Naive B cell (primary cell): ENCODE data around the gene SPC24. TPM values are rescaled to one million over a fixed set of nuclear protein-coding genes. Genes with fewer than 3 reads are reported as not detected.
A peak's percentile ranks its signal among the peaks of the same experiment; 100 is the strongest.

Experiments used
- ATAC-seq, 2 donors: fragments of 150-1000 bp; cut with Tn5 transposase; 2 replicates each; pipeline ENCODE4 v1.10.0; 2021; ENCODE audit warnings: low read depth in 2 of 2, mild to moderate bottlenecking in 2 of 2, moderate library complexity in 2 of 2
- DNase-seq: peaks from one replicate; pipeline ENCODE4 v3.0.0; 2022
- H3K27ac Mint-ChIP-seq, 6 donors: one replicate each; pipeline ENCODE4 v1.8.0; 2020 to 2022; ENCODE audit warnings: mild to moderate bottlenecking in 6 of 6, mixed read lengths in 6 of 6, moderate library complexity in 5 of 6, inconsistent platforms in 2 of 6
- H3K27me3 Mint-ChIP-seq, 3 donors: one replicate each; pipeline ENCODE4 v1.8.0; 2021 to 2022; ENCODE audit warnings: mixed read lengths in 3 of 3, mild to moderate bottlenecking in 1 of 3
- H3K36me3 Mint-ChIP-seq, 2 donors: one replicate each; pipeline ENCODE4 v1.8.0; 2020 to 2022; ENCODE audit warnings: mixed read lengths in 2 of 2, inconsistent platforms in 1 of 2, mild to moderate bottlenecking in 1 of 2
- H3K4me1 Mint-ChIP-seq, 3 donors: one replicate each; pipeline ENCODE4 v1.8.0; 2020 to 2022; ENCODE audit warnings: mixed read lengths in 3 of 3, inconsistent platforms in 1 of 3, mild to moderate bottlenecking in 1 of 3, moderate library complexity in 1 of 3
- H3K4me3 Mint-ChIP-seq, 8 donors: one replicate each; pipeline ENCODE4 v1.8.0; 2020 to 2022; ENCODE audit warnings: mild to moderate bottlenecking in 8 of 8, mixed read lengths in 8 of 8, moderate library complexity in 8 of 8, inconsistent platforms in 2 of 8
- H3K9me3 Mint-ChIP-seq, 7 donors: one replicate each; pipeline ENCODE4 v1.8.0; 2020 to 2022; ENCODE audit warnings: mixed read lengths in 7 of 7, mild to moderate bottlenecking in 5 of 7, inconsistent platforms in 2 of 7, moderate library complexity in 1 of 7
- polyA plus RNA-seq, 6 donors: library from polyadenylated mRNA; unstranded; fragments of 300-500 nt; fragmentation: Illumina TruSeq; gene quantifications; one replicate each; pipeline ENCODE4 v1.2.3, GENCODE V29; 2021; ENCODE audit warnings: low read depth in 6 of 6

Gene SPC24
- polyA plus RNA-seq = not detected

- DNase-seq (peak; percentile 88), ATAC-seq (peak; percentile 96 to 97)
- Mint-ChIP-seq H3K4me1 (peaks cover 9 to 21% (median 17%) of the 10 kb centered on the region in 3 donors), H3K27ac (peak within 1 kb of the TSS in 5 of 6 donors; percentile 11 to 79 (median 54)), H3K27me3 (peaks cover 0 to 7% (median 0%) of the 10 kb centered on the region in 3 donors), H3K9me3 (peaks cover 0 to 3% (median 0%) of the 10 kb centered on the region in 7 donors), H3K36me3 (no peaks in the 10 kb centered on the region), H3K4me3 (peak within 1 kb of the TSS; percentile 60 to 91 (median 88))
These were observed at the start of gene SPC24 for GRCh38 chr19:11155373-11156120. SPC24 (minus strand) TSS chr19:11155782; CDS start chr19:11155776, 6 bp downstream.

GRCh38 chr19:11204943-11205349, 49.4 kb upstream of the SPC24 start:
- Mint-ChIP-seq H3K9me3 (peaks cover 0 to under 1% (median 0%) of the 10 kb centered on the region in 7 donors), H3K4me3 (no peak overlapping the region), H3K4me1 (peaks cover 8 to 17% (median 16%) of the 10 kb centered on the region in 3 donors), H3K36me3 (no peaks in the 10 kb centered on the region), H3K27ac (peak overlapping the region in 4 of 6 donors; percentile 4 to 19 (median 10)), H3K27me3 (peaks cover 7 to 23% (median 22%) of the 10 kb centered on the region in 3 donors)
- ATAC-seq = no peak
- DNase-seq = no peak

DNA sequence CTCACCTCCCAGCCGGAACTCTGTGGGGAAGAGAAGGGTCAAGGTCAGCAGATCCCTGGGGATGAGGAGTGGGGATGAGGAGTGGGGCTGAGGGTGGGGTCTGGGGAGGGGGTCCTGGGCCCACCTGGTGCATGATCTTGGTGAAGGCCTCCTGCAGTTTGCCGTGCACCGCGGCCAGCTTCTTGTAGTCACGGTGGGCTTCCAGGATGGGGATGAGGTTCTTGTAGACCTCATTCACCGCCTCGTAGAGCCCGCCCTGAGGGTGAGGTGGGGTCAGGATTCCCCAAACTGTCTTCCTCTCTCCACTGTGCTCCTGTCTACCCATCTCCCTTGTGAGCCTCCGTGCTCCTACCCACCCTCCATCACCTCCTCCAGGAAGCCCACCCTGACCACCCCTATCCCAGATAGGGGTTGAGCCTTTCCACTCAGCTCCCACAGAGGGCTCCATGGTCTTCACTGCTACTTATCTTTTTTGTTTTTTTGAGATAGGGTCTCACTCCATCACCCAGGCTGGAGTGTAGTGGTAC, 48.6 kb upstream of the SPC24 start:
- Mint-ChIP-seq H3K27ac (peak overlapping the region in 2 of 6 donors; percentile 12 to 80), H3K4me3 (no peak overlapping the region), H3K4me1 (peaks cover 8 to 17% (median 16%) of the 10 kb centered on the region in 3 donors), H3K9me3 (no peaks in the 10 kb centered on the region), H3K36me3 (no peaks in the 10 kb centered on the region), H3K27me3 (peaks cover 7 to 23% (median 22%) of the 10 kb centered on the region in 3 donors)
- ATAC-seq (no peak), DNase-seq (no peak)

DNA sequence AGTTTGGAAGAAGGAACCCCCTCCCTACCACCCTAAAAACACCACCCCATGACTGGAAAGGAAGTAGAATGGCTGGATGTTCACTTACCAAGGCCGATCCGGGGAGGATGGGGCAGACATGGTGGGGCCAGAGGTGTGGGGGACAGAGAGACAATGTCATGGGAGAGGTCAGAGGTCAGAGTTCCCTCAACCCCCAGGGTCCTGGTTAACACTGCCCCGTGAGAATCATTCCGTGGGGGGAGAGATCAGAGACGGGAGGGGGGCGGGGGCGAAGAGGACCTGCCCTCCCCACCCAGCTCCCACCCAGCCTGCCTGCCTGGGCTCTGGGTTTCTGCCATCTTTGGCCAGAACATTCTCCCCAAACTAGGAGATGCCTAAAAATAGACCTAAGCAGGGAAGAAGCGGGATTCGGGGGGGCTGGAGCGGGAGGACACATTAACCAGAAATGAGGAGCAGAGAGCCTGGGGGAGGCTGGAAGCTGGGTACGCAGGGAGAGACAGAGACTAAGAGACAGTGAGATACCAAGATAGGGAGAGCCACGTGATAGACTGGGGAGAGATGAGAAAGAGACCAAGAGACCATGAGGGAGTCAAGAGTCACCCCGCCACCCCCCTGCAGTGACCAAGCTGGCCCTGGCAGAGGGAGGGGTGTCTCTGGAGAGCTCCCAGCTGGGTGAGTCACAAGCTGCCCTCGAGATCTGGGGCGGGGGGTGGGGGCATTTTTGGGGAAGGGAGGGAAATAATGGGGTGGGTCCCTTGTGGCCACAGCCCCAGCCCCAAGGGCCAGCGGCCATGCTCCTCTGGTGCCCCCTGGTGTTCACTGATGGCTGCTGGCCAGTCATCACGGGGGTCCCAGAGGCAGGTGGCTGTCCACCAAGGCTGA, 47.9 kb upstream of the SPC24 start:
- Mint-ChIP-seq H3K36me3 (no peaks in the 10 kb centered on the region), H3K4me3 (no peak overlapping the region), H3K4me1 (peaks cover 8 to 17% (median 16%) of the 10 kb centered on the region in 3 donors), H3K9me3 (no peaks in the 10 kb centered on the region), H3K27ac (peak overlapping the region in 2 of 6 donors; percentile 8 to 44), H3K27me3 (peaks cover 7 to 27% (median 22%) of the 10 kb centered on the region in 3 donors)
- DNase-seq (peak; percentile 22), ATAC-seq (peak; percentile 27 to 41)

DNA sequence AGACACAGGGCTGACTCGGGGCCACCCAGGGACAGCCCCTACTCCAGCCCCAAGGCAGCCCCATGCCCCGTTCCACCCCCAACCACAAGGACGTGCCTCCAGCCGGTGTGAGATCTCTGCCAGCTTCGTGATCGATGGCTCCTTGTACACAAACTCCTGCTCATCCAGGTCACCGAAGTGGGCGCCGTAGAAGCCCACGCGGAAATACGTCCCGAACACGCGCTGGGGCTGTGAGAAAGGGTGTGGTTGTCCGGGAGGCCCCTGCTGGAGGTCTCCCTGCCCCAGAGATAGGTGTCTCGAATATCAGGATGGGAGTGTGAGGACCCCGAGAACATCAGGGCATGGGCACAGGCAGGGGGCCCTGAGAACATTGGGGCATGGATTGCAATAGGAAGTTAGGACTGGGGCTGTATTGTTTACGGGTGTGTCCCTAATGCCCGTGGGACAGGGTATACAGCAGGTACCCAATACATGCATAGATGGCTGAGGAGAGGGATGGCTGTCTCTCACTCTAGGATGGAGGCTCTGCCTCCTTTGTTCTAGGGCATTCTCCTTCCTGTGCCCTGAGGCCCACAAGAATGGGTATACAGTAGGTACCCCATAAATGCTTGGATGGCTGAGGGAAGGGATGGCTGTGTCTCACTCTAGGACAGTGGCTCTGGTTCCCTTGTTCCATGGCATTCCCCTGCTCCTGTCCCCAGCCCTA, 47.1 kb upstream of the SPC24 start:
- Mint-ChIP-seq H3K4me1 (peaks cover 11 to 17% (median 16%) of the 10 kb centered on the region in 3 donors), H3K27ac (peak overlapping the region in 3 of 6 donors; percentile 15 to 44 (median 38)), H3K36me3 (no peaks in the 10 kb centered on the region), H3K9me3 (no peaks in the 10 kb centered on the region), H3K27me3 (peaks cover 7 to 28% (median 22%) of the 10 kb centered on the region in 3 donors), H3K4me3 (peak overlapping the region in 1 of 8 donors; percentile 35)
- ATAC-seq (no peak), DNase-seq (no peak)

DNA sequence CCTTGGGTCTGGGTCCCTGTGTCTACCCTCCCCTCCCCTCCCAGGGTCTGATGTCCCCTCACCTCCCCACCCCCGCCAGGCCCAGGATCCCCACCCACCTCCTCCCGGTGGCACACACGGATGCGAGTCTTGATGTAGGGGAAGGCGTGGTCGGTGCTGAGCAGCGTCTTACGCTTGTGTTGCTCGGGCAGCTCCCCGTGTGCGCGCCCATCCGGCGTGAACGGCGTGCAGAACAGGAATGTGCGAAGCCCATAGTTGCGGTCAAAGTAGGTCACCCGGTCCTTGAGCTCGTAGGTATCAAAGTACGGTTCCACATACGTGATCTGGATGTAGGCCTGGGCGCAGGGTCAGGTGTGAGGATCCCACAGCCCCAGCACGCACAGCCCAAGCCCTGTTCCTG, 46.2 kb upstream of the SPC24 start:
- ATAC-seq = no peak
- Mint-ChIP-seq H3K4me3 (no peak overlapping the region), H3K4me1 (peaks cover 14 to 21% (median 18%) of the 10 kb centered on the region in 3 donors), H3K36me3 (no peaks in the 10 kb centered on the region), H3K27me3 (peaks cover 7 to 32% (median 23%) of the 10 kb centered on the region in 3 donors), H3K9me3 (no peaks in the 10 kb centered on the region), H3K27ac (no peak overlapping the region)
- no peak for DNase-seq

GRCh38 chr19:11200931-11201330, 45.3 kb upstream of the SPC24 start:
- DNase-seq (no peak), ATAC-seq (no peak)
- peaks cover 7 to 40% (median 32%) of the 10 kb centered on the region in 3 donors for H3K27me3 Mint-ChIP-seq
- no peak overlapping the region for H3K27ac Mint-ChIP-seq
- no peaks in the 10 kb centered on the region for H3K9me3 Mint-ChIP-seq
- H3K4me1 Mint-ChIP-seq = peaks cover 17 to 24% (median 17%) of the 10 kb centered on the region in 3 donors
- H3K4me3 Mint-ChIP-seq = peak overlapping the region in 1 of 8 donors; percentile 44
- H3K36me3 Mint-ChIP-seq = no peaks in the 10 kb centered on the region

- Mint-ChIP-seq H3K27ac (no peak overlapping the region), H3K9me3 (no peaks in the 10 kb centered on the region), H3K27me3 (peaks cover 11 to 48% (median 40%) of the 10 kb centered on the region in 3 donors), H3K36me3 (no peaks in the 10 kb centered on the region), H3K4me3 (no peak overlapping the region), H3K4me1 (peaks cover 17 to 25% (median 19%) of the 10 kb centered on the region in 3 donors)
- ATAC-seq (no peak), DNase-seq (no peak)
These were observed 44.5 kb upstream of the SPC24 start for GRCh38 chr19:11200015-11200574.

GRCh38 chr19:11199517-11199916, 43.9 kb upstream of the SPC24 start:
- Mint-ChIP-seq H3K9me3 (no peaks in the 10 kb centered on the region), H3K36me3 (no peaks in the 10 kb centered on the region), H3K4me1 (peaks cover 17 to 25% (median 19%) of the 10 kb centered on the region in 3 donors), H3K27ac (peak overlapping the region in 2 of 6 donors; percentile 2 to 65), H3K4me3 (peak overlapping the region in 3 of 8 donors; percentile 37 to 78 (median 49)), H3K27me3 (peaks cover 8 to 48% (median 39%) of the 10 kb centered on the region in 3 donors)
- no peak for ATAC-seq
- DNase-seq = no peak

GRCh38 chr19:11198769-11199424, 43.3 kb upstream of the SPC24 start:
- H3K4me1 Mint-ChIP-seq = peaks cover 14 to 22% (median 17%) of the 10 kb centered on the region in 3 donors
- H3K27me3 Mint-ChIP-seq = peaks cover 8 to 42% (median 33%) of the 10 kb centered on the region in 3 donors
- peak overlapping the region in 7 of 8 donors; percentile 6 to 86 (median 80) for H3K4me3 Mint-ChIP-seq
- peak overlapping the region in 2 of 6 donors; percentile 74 to 85 for H3K27ac Mint-ChIP-seq
- no peaks in the 10 kb centered on the region for H3K36me3 Mint-ChIP-seq
- ATAC-seq = no peak
- DNase-seq = no peak
- no peaks in the 10 kb centered on the region for H3K9me3 Mint-ChIP-seq

- Mint-ChIP-seq H3K4me3 (peak overlapping the region; percentile 68 to 86 (median 82)), H3K4me1 (peaks cover 14 to 19% (median 17%) of the 10 kb centered on the region in 3 donors), H3K27ac (no peak overlapping the region), H3K9me3 (no peaks in the 10 kb centered on the region), H3K27me3 (peaks cover 8 to 34% (median 26%) of the 10 kb centered on the region in 3 donors), H3K36me3 (no peaks in the 10 kb centered on the region)
- no peak for ATAC-seq
- no peak for DNase-seq
These were observed 42.6 kb upstream of the SPC24 start for GRCh38 chr19:11198175-11198534.
